H1 (cell line): ENCODE data around the gene ROR1. TPM values are rescaled to one million over a fixed set of nuclear protein-coding genes. Genes with fewer than 3 reads are reported as not detected.

Source experiments
- CTCF ChIA-PET: fragments of 300-600 bp; sonication (Branson Sonifier 250); formaldehyde crosslinking; loops from one replicate; lab custom pipeline; 2021; ENCODE audit not compliant: partially characterized antibody; lab: Charles Lee
- POLR2A ChIA-PET: fragments of 300-600 bp; sonication (Branson Sonifier 250); formaldehyde crosslinking; loops from one replicate; lab custom pipeline; 2021; ENCODE audit warnings: inconsistent platforms; ENCODE audit not compliant: partially characterized antibody; lab: Charles Lee
- DNase-seq, 2 experiments: peaks; one replicate each; pipeline versions ENCODE4 v3.0.0 to v3.0.0-alpha.2; 2010 to 2022; ENCODE audit warnings: low spot score in 2 of 2, low read depth in 1 of 2, mixed read lengths in 1 of 2
- FAIRE-seq: peaks from 2 replicates; lab custom pipeline; 2011; peaks lifted over from hg19 to GRCh38; lab: Jason Lieb, UNC
- H2AFZ ChIP-seq: 2 replicates; pipeline ENCODE4 v1.8.1; 2012; ENCODE audit warnings: low read length, inconsistent platforms
- H2AK5ac ChIP-seq: 2 replicates; pipeline ENCODE4 v1.6.1; 2013; ENCODE audit warnings: low read depth, low read length
- H2BK120ac ChIP-seq: replicated peaks from 2 replicates; pipeline ENCODE3; 2013; ENCODE audit warnings: low read depth, low read length, inconsistent platforms
- H2BK12ac ChIP-seq: 2 replicates; pipeline ENCODE4 v1.6.1; 2013; ENCODE audit warnings: low read depth, low read length
- H2BK15ac ChIP-seq: 2 replicates; pipeline ENCODE4 v1.6.1; 2013; ENCODE audit warnings: low read length
- H2BK20ac ChIP-seq: 2 replicates; pipeline ENCODE4 v1.6.1; 2013; ENCODE audit warnings: low read length
- H2BK5ac ChIP-seq: 2 replicates; pipeline ENCODE4 v1.6.1; 2013; ENCODE audit warnings: low read depth, low read length
- H3K14ac ChIP-seq: 2 replicates; pipeline ENCODE4 v1.6.1; 2013; ENCODE audit warnings: inconsistent platforms; ENCODE audit not compliant: insufficient read length
- H3K18ac ChIP-seq: 2 replicates; pipeline ENCODE4 v1.6.1; 2013; ENCODE audit warnings: low read length; ENCODE audit errors: extremely low read depth
- H3K23ac ChIP-seq: 2 replicates; pipeline ENCODE4 v1.6.1; 2013; ENCODE audit warnings: inconsistent platforms; ENCODE audit not compliant: insufficient read length
- H3K23me2 ChIP-seq: 2 replicates; pipeline ENCODE4 v1.6.1; 2013; ENCODE audit warnings: low read depth, low read length
- H3K27ac ChIP-seq: 2 replicates; pipeline ENCODE4 v1.6.1; 2011; ENCODE audit warnings: low read depth, low read length, inconsistent platforms
- H3K27me3 ChIP-seq, 4 experiments: replicated peaks in 1 of 4; 1 replicate in 1 of 4; 2 replicates in 3 of 4; pipeline versions ENCODE4 v1.6.1 to v1.8.1; 2011 to 2013; ENCODE audit warnings: low read length in 3 of 4, mild to moderate bottlenecking in 3 of 4, inconsistent platforms in 2 of 4, mixed read lengths in 2 of 4, moderate library complexity in 1 of 4; ENCODE audit not compliant: control insufficient read depth in 3 of 4, insufficient read depth in 3 of 4; ENCODE audit errors: extremely low read depth in 1 of 4
- H3K36me3 ChIP-seq, 4 experiments: 2 replicates each; pipeline versions ENCODE4 v1.6.1 to v1.8.1; 2011 to 2013; ENCODE audit warnings: mild to moderate bottlenecking in 4 of 4, low read length in 3 of 4, moderate library complexity in 2 of 4, control low read depth in 1 of 4, inconsistent platforms in 1 of 4; ENCODE audit not compliant: insufficient read depth in 4 of 4, control insufficient read depth in 2 of 4
- H3K4ac ChIP-seq: replicated peaks from 2 replicates; pipeline ENCODE3; 2013; ENCODE audit warnings: low read length, low read depth, mixed read lengths, inconsistent platforms; ENCODE audit not compliant: insufficient read length
- H3K4me1 ChIP-seq, 4 experiments: replicated peaks in 1 of 4; 1 replicate in 1 of 4; 2 replicates in 3 of 4; pipeline versions ENCODE4 v1.6.1 to v1.8.1; 2011 to 2013; ENCODE audit warnings: low read length in 3 of 4, inconsistent platforms in 2 of 4, mixed read lengths in 1 of 4; ENCODE audit not compliant: insufficient read depth in 4 of 4, control insufficient read depth in 3 of 4
- H3K4me2 ChIP-seq, 2 experiments: 2 replicates each; pipeline versions ENCODE4 v1.6.1 to v1.8.1; 2011 to 2013; ENCODE audit warnings: low read depth in 2 of 2, low read length in 2 of 2, control low read depth in 1 of 2, inconsistent platforms in 1 of 2, mild to moderate bottlenecking in 1 of 2; ENCODE audit not compliant: insufficient read depth in 1 of 2
- H3K4me3 ChIP-seq, 4 experiments: fragments of 200-600, 300-600 bp in 1 of 4; sonication (generic), shearing (Covaris generic), sonication (Bioruptor Twin) in 1 of 4; 2 replicates each; pipeline versions ENCODE4 v1.5.1 to v1.8.1; 2011 to 2016; ENCODE audit warnings: low read length in 4 of 4, low read depth in 3 of 4, control low read depth in 2 of 4, inconsistent platforms in 2 of 4, mild to moderate bottlenecking in 2 of 4, mixed read lengths in 1 of 4, moderate library complexity in 1 of 4; ENCODE audit not compliant: insufficient read depth in 2 of 4; ENCODE audit errors: extremely low read depth in 1 of 4
- H3K56ac ChIP-seq: replicated peaks from 2 replicates; pipeline ENCODE3; 2013; ENCODE audit warnings: low read depth, mild to moderate bottlenecking, mixed read lengths, low read length, inconsistent platforms; ENCODE audit not compliant: insufficient read length
- H3K79me1 ChIP-seq: 2 replicates; pipeline ENCODE4 v1.6.1; 2013; ENCODE audit warnings: low read depth, low read length, control low read depth
- H3K79me2 ChIP-seq, 2 experiments: 2 replicates each; pipeline versions ENCODE4 v1.6.1 to v1.8.1; 2012 to 2013; ENCODE audit warnings: low read length in 2 of 2, mild to moderate bottlenecking in 2 of 2, inconsistent platforms in 1 of 2; ENCODE audit not compliant: insufficient read depth in 2 of 2, control insufficient read depth in 1 of 2
- H3K9ac ChIP-seq, 4 experiments: replicated peaks in 1 of 4; 1 replicate in 1 of 4; 2 replicates in 3 of 4; pipeline versions ENCODE4 v1.6.1 to v1.8.1; 2011 to 2013; ENCODE audit warnings: low read depth in 3 of 4, low read length in 3 of 4, control low read depth in 2 of 4, mild to moderate bottlenecking in 2 of 4, moderate library complexity in 2 of 4, inconsistent platforms in 1 of 4; ENCODE audit errors: extremely low read depth in 1 of 4
- H3K9me3 ChIP-seq, 2 experiments: 2 replicates each; pipeline versions ENCODE4 v1.6.1 to v1.8.1; 2012 to 2013; ENCODE audit warnings: mild to moderate bottlenecking in 2 of 2, moderate library complexity in 2 of 2, control low read depth in 1 of 2, inconsistent platforms in 1 of 2, low read depth in 1 of 2, low read length in 1 of 2, mixed read lengths in 1 of 2; ENCODE audit not compliant: insufficient read depth in 2 of 2
- H4K20me1 ChIP-seq, 2 experiments: replicated peaks in 1 of 2; 2 replicates each; pipeline versions ENCODE3 to v1.8.1; 2011 to 2013; ENCODE audit warnings: inconsistent platforms in 2 of 2, low read length in 2 of 2, mild to moderate bottlenecking in 1 of 2; ENCODE audit not compliant: insufficient read depth in 2 of 2, control insufficient read depth in 1 of 2
- H4K5ac ChIP-seq: 2 replicates; pipeline ENCODE4 v1.6.1; 2013; ENCODE audit warnings: low read length, low read depth, mixed read lengths, inconsistent platforms; ENCODE audit not compliant: insufficient read length
- H4K8ac ChIP-seq: 2 replicates; pipeline ENCODE4 v1.8.0; 2013; ENCODE audit warnings: mild to moderate bottlenecking, moderate library complexity, low read length, inconsistent platforms; ENCODE audit not compliant: insufficient read depth; ENCODE audit errors: extremely low read depth
- H4K91ac ChIP-seq: replicated peaks from 2 replicates; pipeline ENCODE3; 2013; ENCODE audit warnings: low read length, mixed read lengths, inconsistent platforms; ENCODE audit not compliant: insufficient read length
- CHD2 ChIP-seq: IDR thresholded peaks from 2 replicates; pipeline ENCODE4 v1.6.1; 2012; ENCODE audit warnings: low read length, improper control_type of control experiment
- CREB1 ChIP-seq: IDR thresholded peaks from 2 replicates; pipeline ENCODE4 v1.6.1; 2012; ENCODE audit warnings: inconsistent platforms
- HDAC6 ChIP-seq: IDR thresholded peaks from one replicate; pipeline ENCODE4 v1.7.1; 2012; ENCODE audit warnings: low read depth, mild to moderate bottlenecking, inconsistent platforms, low read length, moderate library complexity
- KDM1A ChIP-seq: fragments of 200-600, 300-600 bp; sonication (generic); IDR thresholded peaks from 2 replicates; pipeline ENCODE4 v1.7.1; 2016; ENCODE audit warnings: mild to moderate bottlenecking, low read length, borderline replicate concordance
- KDM5A ChIP-seq: fragments of 200-600 bp; IDR thresholded peaks from 2 replicates; pipeline ENCODE4 v1.7.1; 2012; ENCODE audit warnings: mild to moderate bottlenecking, low read length, inconsistent platforms, mixed read lengths
- NRF1 ChIP-seq: IDR thresholded peaks from 2 replicates; pipeline ENCODE4 v1.6.1; 2011; ENCODE audit warnings: mild to moderate bottlenecking, low read depth, low read length, improper control_type of control experiment
- POU5F1 ChIP-seq: IDR thresholded peaks from 2 replicates; pipeline ENCODE4 v1.6.1; 2011; ENCODE audit warnings: low read depth, mild to moderate bottlenecking, low read length, moderate library complexity
- RAD21 ChIP-seq, 2 experiments: IDR thresholded peaks in 1 of 2; conservative IDR thresholded peaks in 1 of 2; 2 replicates each; pipeline ENCODE4 v1.6.1; 2011; ENCODE audit warnings: low read depth in 2 of 2, low read length in 2 of 2, improper control_type of control experiment in 1 of 2, inconsistent platforms in 1 of 2, mild to moderate bottlenecking in 1 of 2, moderate library complexity in 1 of 2
- SP2 ChIP-seq: IDR thresholded peaks from 2 replicates; pipeline ENCODE4 v1.6.1; 2012; ENCODE audit warnings: mild to moderate bottlenecking, low read length, inconsistent platforms
- ZNF274 ChIP-seq: IDR thresholded peaks from 2 replicates; pipeline ENCODE4 v1.7.0; 2012; ENCODE audit warnings: low read length, borderline replicate concordance; ENCODE audit errors: extremely low read depth
- WGBS, 2 experiments: shearing (Covaris generic) in 1 of 2; methylation state at CpG; one replicate each; pipeline versions ENCODE4 v1.1.6 to v1.1.7; 2013 to 2015; ENCODE audit warnings: low lambda C conversion rate in 2 of 2, mixed read lengths in 2 of 2, inconsistent platforms in 1 of 2, low coverage in 1 of 2, missing lambda C conversion rate in 1 of 2; ENCODE audit not compliant: insufficient replicate concordance in 2 of 2, insufficient coverage in 1 of 2, insufficient read length in 1 of 2; ENCODE audit errors: extremely low coverage in 1 of 2, missing lambda C conversion rate in 1 of 2; 5-methylcytosine and 5-hydroxymethylcytosine counted together
- polyA plus RNA-seq, 7 experiments: library from polyadenylated mRNA; depleted of rRNA in 3 of 7; stranded (reverse) in 5 of 7; unstranded in 2 of 7; fragments of >200 nt in 5 of 7; fragments of 200-250 nt in 2 of 7; gene quantifications; 1 replicate in 5 of 7; 2 replicates in 1 of 7; 4 replicates in 1 of 7; pipeline versions ENCODE4 v1.2.1 to v1.2.3, GENCODE V29; 2011 to 2013; ENCODE audit warnings: missing spikeins in 2 of 7, mixed read lengths in 2 of 7
- total RNA-seq: library from RNA; stranded (reverse); fragmentation: NEBNext Ultra II Directional; extraction: Animal tissue kit (Norgen Biotek cat#: 25700); gene quantifications from 2 replicates; pipeline ENCODE4 v1.2.1, GENCODE V29; 2021
- TF ChIP-seq, protein P1 (sequence below): IDR thresholded peaks from 2 replicates; pipeline ENCODE4 v1.6.1; 2012; ENCODE audit warnings: inconsistent platforms
- TF ChIP-seq, protein P2 (sequence below): IDR thresholded peaks from 2 replicates; pipeline ENCODE4 v1.6.1; 2012; ENCODE audit warnings: low read length, inconsistent platforms

The ROR1 gene
- total and polyA plus RNA-seq, 2 of the 8 experiments (the other 6 are each of a cell fraction or from before 2014, with no cell fraction given) = 33.6 to 73.6 TPM

DNA sequence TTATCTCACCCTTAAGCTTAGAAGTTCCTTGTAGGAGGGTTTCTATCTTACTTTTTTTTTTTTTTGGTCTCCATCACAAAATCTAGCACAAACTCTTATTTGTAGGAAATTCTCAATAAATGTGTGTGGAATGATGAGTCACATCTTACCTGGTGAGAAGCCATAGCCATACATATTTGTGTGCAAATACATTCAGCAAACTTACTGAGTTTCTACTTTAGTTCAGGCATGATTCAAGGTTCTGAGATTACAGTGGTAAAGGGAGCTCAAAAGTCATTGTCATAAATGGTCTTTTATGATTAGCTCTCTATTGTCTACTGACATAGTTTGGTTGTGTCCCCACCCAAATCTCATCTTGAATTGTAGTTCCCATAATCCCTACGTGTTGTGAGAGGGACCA, 236.5 kb downstream of the ROR1 start:
- Histone ChIP-seq H2AFZ (no peak overlapping the region), H3K23ac (no peak overlapping the region), H3K56ac (no peak overlapping the region), H2AK5ac (no peak overlapping the region), H3K4me1 (peaks cover 0 to 9% (median 0%) of the 10 kb centered on the region in 4 experiments; a peak in 1 of 7 replicates), H3K9ac (no peak overlapping the region), H3K4ac (no peak overlapping the region), H2BK15ac (no peak overlapping the region), H3K79me1 (peaks cover 6% of the 10 kb centered on the region), H3K23me2 (no peaks in the 10 kb centered on the region), H2BK20ac (no peak overlapping the region), H2BK120ac (no peak overlapping the region), H4K8ac (no peak overlapping the region), H3K4me3 (no peak overlapping the region), H3K79me2 (peaks cover 0 to 26% of the 10 kb centered on the region in 2 experiments; a peak in 3 of 4 replicates), H2BK12ac (no peak overlapping the region), H4K5ac (no peak overlapping the region), H4K20me1 (peaks cover 2 to 3% of the 10 kb centered on the region in 2 experiments), H3K27me3 (no peaks in the 10 kb centered on the region), H3K14ac (no peak overlapping the region), H3K4me2 (no peak overlapping the region), H4K91ac (no peak overlapping the region), H3K27ac (no peak overlapping the region), H3K18ac (no peak overlapping the region), H2BK5ac (no peak overlapping the region), H3K9me3 (no peaks in the 10 kb centered on the region), H3K36me3 (peaks cover 0 to 5% (median 3%) of the 10 kb centered on the region in 4 experiments; a peak in 2 of 8 replicates)
- WGBS, 2 experiments = 76% methylated on average over 1 of the region's 1 CpG; no CpG with 5 or more reads in 1 of the 2 experiments
- FAIRE-seq = no peak
- CTCF ChIA-PET = interaction anchor here (0.7 kb wide), 1 partner anchor 42 kb away, joined by 3 read pairs; no protein-coding TSS in a partner anchor
- POLR2A ChIA-PET = no interaction called here
- DNase-seq = no peak
- TF ChIP-seq RAD21 (IDR thresholded peaks at IDR 0.05 in 1 of 2, conservative IDR thresholded peaks at IDR 0.05 in 1 of 2; ENCODE audit: low read depth in 2 of 2, low read length in 2 of 2) (no peak), POU5F1 (no peak), HDAC6 (no peak), CREB1 (no peak), NRF1 (no peak), CHD2 (no peak), KDM5A (no peak), KDM1A (no peak), ZNF274 (no peak), SP2 (no peak)
- TF ChIP-seq, protein P1, sequence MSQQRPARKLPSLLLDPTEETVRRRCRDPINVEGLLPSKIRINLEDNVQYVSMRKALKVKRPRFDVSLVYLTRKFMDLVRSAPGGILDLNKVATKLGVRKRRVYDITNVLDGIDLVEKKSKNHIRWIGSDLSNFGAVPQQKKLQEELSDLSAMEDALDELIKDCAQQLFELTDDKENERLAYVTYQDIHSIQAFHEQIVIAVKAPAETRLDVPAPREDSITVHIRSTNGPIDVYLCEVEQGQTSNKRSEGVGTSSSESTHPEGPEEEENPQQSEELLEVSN = no peak
- TF ChIP-seq, protein P2, sequence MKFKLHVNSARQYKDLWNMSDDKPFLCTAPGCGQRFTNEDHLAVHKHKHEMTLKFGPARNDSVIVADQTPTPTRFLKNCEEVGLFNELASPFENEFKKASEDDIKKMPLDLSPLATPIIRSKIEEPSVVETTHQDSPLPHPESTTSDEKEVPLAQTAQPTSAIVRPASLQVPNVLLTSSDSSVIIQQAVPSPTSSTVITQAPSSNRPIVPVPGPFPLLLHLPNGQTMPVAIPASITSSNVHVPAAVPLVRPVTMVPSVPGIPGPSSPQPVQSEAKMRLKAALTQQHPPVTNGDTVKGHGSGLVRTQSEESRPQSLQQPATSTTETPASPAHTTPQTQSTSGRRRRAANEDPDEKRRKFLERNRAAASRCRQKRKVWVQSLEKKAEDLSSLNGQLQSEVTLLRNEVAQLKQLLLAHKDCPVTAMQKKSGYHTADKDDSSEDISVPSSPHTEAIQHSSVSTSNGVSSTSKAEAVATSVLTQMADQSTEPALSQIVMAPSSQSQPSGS = no peak
